ENCODE results near the gene MCTP1. TPM values are rescaled to one million over a fixed set of nuclear protein-coding genes. Genes with fewer than 3 reads are reported as not detected.
A peak's percentile ranks its signal among the peaks of the same experiment; 100 is the strongest.

The MCTP1 gene
- total RNA-seq, 2 donors from 2014 or later: 3.3 to 5.0 TPM

GRCh38 chr5:94715768-94716167 is 569.1 kb downstream of the MCTP1 start:
- WGBS: 61% methylated on average over 3 of the region's 3 CpGs

GRCh38 chr5:94711785-94712184 is 573.1 kb downstream of the MCTP1 start:
- Histone ChIP-seq H3K27me3 (replicated peaks; ENCODE audit: insufficient read depth) (no peaks in the 10 kb centered on the region), H3K27ac (no peak overlapping the region), H3K36me3 (no peaks in the 10 kb centered on the region), H3K4me3 (no peak overlapping the region), H3K9me3 (no peaks in the 10 kb centered on the region), H3K4me1 (replicated peaks) (no peaks in the 10 kb centered on the region)
- intact Hi-C loops (cut with DNase I): no loop called here
- DNase-seq (ENCODE audit: low spot score): no peak
- TF ChIP-seq POLR2AphosphoS5 (IDR thresholded peaks at IDR 0.05): no peak
- no peak for TF ChIP-seq CTCF (IDR thresholded peaks at IDR 0.05)
- no peak for TF ChIP-seq POLR2A (IDR thresholded peaks at IDR 0.05)

More at GRCh38 chr5:94715768-94716167, 569.1 kb downstream of the MCTP1 start:
- H3K27me3 ChIP-seq (replicated peaks; ENCODE audit: insufficient read depth): no peaks in the 10 kb centered on the region
- intact Hi-C loops (cut with DNase I): no loop called here
- no peak for DNase-seq (ENCODE audit: low spot score)
- H3K4me3 ChIP-seq: no peak overlapping the region
- no peak overlapping the region for H3K27ac ChIP-seq
- no peaks in the 10 kb centered on the region for H3K36me3 ChIP-seq
- no peaks in the 10 kb centered on the region for H3K9me3 ChIP-seq
- TF ChIP-seq POLR2A (IDR thresholded peaks at IDR 0.05): no peak
- no peak for TF ChIP-seq CTCF (IDR thresholded peaks at IDR 0.05)
- TF ChIP-seq POLR2AphosphoS5 (IDR thresholded peaks at IDR 0.05): no peak
- H3K4me1 ChIP-seq (replicated peaks): no peaks in the 10 kb centered on the region

- intact Hi-C loops (cut with DNase I): no loop called here
- no peaks in the 10 kb centered on the region for H3K4me1 ChIP-seq (replicated peaks)
- 61% methylated on average over 1 of the region's 1 CpG for WGBS
- H3K27ac ChIP-seq: no peak overlapping the region
- no peak for DNase-seq (ENCODE audit: low spot score)
- H3K4me3 ChIP-seq: no peak overlapping the region
- no peak for TF ChIP-seq POLR2AphosphoS5 (IDR thresholded peaks at IDR 0.05)
- TF ChIP-seq POLR2A (IDR thresholded peaks at IDR 0.05): no peak
- TF ChIP-seq CTCF (IDR thresholded peaks at IDR 0.05): no peak
- H3K27me3 ChIP-seq (replicated peaks; ENCODE audit: insufficient read depth): no peaks in the 10 kb centered on the region
- no peaks in the 10 kb centered on the region for H3K9me3 ChIP-seq
- no peaks in the 10 kb centered on the region for H3K36me3 ChIP-seq
These were observed 575.6 kb downstream of the MCTP1 start for GRCh38 chr5:94709277-94709676.

GRCh38 chr5:94707359-94707758 is 577.5 kb downstream of the MCTP1 start:
- TF ChIP-seq POLR2A (IDR thresholded peaks at IDR 0.05): no peak
- no peak for TF ChIP-seq CTCF (IDR thresholded peaks at IDR 0.05)
- peak; percentile 86 for TF ChIP-seq POLR2AphosphoS5 (IDR thresholded peaks at IDR 0.05)
- H3K27me3 ChIP-seq (replicated peaks; ENCODE audit: insufficient read depth): no peaks in the 10 kb centered on the region

GRCh38 chr5:94705427-94705826 is 579.5 kb downstream of the MCTP1 start:
- Histone ChIP-seq H3K4me1 (replicated peaks) (no peaks in the 10 kb centered on the region), H3K9me3 (no peaks in the 10 kb centered on the region), H3K27me3 (replicated peaks; ENCODE audit: insufficient read depth) (no peaks in the 10 kb centered on the region), H3K27ac (no peak overlapping the region), H3K36me3 (no peaks in the 10 kb centered on the region), H3K4me3 (no peak overlapping the region)
- 48% methylated on average over 1 of the region's 1 CpG for WGBS
- no peak for DNase-seq (ENCODE audit: low spot score)
- TF ChIP-seq CTCF (IDR thresholded peaks at IDR 0.05) (no peak), POLR2A (IDR thresholded peaks at IDR 0.05) (no peak), POLR2AphosphoS5 (IDR thresholded peaks at IDR 0.05) (no peak)
- intact Hi-C loops (cut with DNase I): no loop called here

More at GRCh38 chr5:94707359-94707758, 577.5 kb downstream of the MCTP1 start:
- no peak overlapping the region for H3K4me3 ChIP-seq
- H3K9me3 ChIP-seq: no peaks in the 10 kb centered on the region
- no peaks in the 10 kb centered on the region for H3K36me3 ChIP-seq
- WGBS: 9% methylated on average over 2 of the region's 2 CpGs
- DNase-seq (ENCODE audit: low spot score): peak; percentile 68
- H3K4me1 ChIP-seq (replicated peaks): no peaks in the 10 kb centered on the region
- peak overlapping the region in 1 of 2 donors; percentile 29 for H3K27ac ChIP-seq
- intact Hi-C loops (cut with DNase I): no loop called here
